ENCODE data around the gene RNF169.
"Not testable (repeated sequence)": the region's sequence is repeated elsewhere in the genome, so short reads cannot be mapped to it uniquely, and the experiment has no call there.

The RNF169 gene

DNA sequence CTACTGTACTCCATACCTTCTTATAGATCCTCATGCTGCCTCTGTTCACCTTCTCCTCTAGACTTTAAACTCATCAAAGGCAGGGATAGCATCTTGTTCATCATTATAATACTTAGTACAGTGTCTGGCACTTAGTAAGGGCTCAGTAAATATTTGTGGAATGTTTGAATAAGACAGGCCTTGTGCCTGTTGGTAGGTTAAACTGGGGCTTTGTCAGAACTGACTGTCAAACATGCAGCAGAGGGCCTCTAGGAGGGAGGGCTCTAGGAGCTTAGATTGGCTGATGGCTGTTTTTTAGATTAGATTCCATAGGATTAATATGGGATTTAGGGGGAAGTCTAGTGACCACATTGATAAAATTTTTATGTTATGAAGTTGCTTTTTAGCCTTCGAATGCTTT lies 70.8 kb downstream of the RNF169 start:
- no peak overlapping the region for H3K4me3 ChIP-seq (ENCODE audit: low read depth, low read length)
- DNase-seq (ENCODE audit: low read depth): no peak
- no peak for TF ChIP-seq CTCF (IDR thresholded peaks at IDR 0.05; ENCODE audit: low read depth, low read length, missing control alignments)

DNA sequence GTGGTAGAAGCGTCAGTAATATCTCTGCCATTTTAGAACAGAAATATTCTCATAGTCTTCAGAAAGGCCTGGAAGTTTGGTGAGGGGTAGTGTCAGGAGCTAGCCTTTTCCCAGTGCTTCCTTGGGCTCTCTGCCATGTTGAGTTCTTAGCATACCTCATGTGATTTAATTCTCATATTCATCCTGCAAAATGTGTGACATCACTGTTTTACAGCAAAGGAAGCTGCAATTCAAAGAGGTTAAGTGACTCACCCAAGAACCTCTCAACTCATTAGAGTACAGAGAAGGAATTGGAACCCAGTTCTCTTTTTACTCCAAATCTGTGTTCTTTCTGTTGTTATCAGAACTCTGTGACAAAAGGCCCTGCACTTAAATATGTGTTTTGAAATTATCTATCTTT lies 72.1 kb downstream of the RNF169 start:
- TF ChIP-seq CTCF (IDR thresholded peaks at IDR 0.05; ENCODE audit: low read depth, low read length, missing control alignments): no peak
- no peak for DNase-seq (ENCODE audit: low read depth)
- no peak overlapping the region for H3K4me3 ChIP-seq (ENCODE audit: low read depth, low read length)

DNA sequence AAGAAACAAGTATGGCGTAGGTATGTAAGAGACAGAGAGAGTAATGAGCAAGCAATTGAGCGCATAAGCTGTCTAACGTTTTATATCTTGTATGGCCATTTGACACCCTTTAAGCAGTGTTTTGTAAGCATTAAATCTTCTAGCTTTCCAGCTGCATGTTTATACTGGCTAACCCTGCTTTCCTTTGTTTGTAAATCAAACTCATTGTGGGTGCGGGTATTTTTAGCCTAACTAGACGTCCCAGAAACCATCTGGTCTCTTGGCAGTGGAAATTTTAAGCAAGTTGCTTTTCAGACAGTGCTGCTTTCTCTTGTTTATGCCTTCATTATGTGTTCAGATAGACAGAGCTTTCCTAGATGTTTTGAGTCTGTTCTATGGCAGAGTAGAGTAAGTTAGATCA lies 73.5 kb downstream of the RNF169 start:
- no peak overlapping the region for H3K4me3 ChIP-seq (ENCODE audit: low read depth, low read length)
- DNase-seq (ENCODE audit: low read depth): no peak
- no peak for TF ChIP-seq CTCF (IDR thresholded peaks at IDR 0.05; ENCODE audit: low read depth, low read length, missing control alignments)

GRCh38 chr11:74824285-74824982 lies 75.8 kb downstream of the RNF169 start:
- no peak for DNase-seq (ENCODE audit: low read depth)
- H3K4me3 ChIP-seq (ENCODE audit: low read depth, low read length): no peak overlapping the region
- TF ChIP-seq CTCF (IDR thresholded peaks at IDR 0.05; ENCODE audit: low read depth, low read length, missing control alignments): no peak

DNA sequence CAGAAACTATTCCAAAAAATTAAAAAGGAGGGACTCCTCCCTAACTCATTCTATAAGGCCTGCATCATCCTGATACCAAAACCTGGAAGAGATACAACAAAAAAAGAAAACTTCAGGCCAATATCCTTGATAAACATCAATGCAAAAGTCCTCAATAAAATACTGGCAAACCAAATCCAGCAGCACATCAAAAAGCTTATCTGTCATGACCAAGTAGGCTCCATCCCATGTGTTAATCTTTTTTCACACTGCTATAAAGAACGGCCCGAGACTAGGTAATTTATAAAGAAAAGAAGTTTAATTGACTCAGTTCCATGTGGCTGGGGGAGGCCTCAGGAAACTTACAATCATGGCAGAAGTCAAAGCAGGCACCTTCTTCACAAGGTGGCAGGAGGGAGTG lies 76.9 kb downstream of the RNF169 start:
- H3K4me3 ChIP-seq (ENCODE audit: low read depth, low read length); DNase-seq (ENCODE audit: low read depth): not testable (repeated sequence)

- no peak overlapping the region for H3K4me3 ChIP-seq (ENCODE audit: low read depth, low read length)
- no peak for DNase-seq (ENCODE audit: low read depth)
- no peak for TF ChIP-seq CTCF (IDR thresholded peaks at IDR 0.05; ENCODE audit: low read depth, low read length, missing control alignments)
These were observed 78.3 kb downstream of the RNF169 start for GRCh38 chr11:74826901-74827300.

- no peak overlapping the region for H3K4me3 ChIP-seq (ENCODE audit: low read depth, low read length)
These were observed 88.5 kb downstream of the RNF169 start for GRCh38 chr11:74837191-74837590.

More at GRCh38 chr11:74837191-74837590, 88.5 kb downstream of the RNF169 start:
- no peak for TF ChIP-seq CTCF (IDR thresholded peaks at IDR 0.05; ENCODE audit: low read depth, low read length, missing control alignments)
- no peak for DNase-seq (ENCODE audit: low read depth)
